ENCODE data around the gene ETDC.

The ETDC gene

DNA sequence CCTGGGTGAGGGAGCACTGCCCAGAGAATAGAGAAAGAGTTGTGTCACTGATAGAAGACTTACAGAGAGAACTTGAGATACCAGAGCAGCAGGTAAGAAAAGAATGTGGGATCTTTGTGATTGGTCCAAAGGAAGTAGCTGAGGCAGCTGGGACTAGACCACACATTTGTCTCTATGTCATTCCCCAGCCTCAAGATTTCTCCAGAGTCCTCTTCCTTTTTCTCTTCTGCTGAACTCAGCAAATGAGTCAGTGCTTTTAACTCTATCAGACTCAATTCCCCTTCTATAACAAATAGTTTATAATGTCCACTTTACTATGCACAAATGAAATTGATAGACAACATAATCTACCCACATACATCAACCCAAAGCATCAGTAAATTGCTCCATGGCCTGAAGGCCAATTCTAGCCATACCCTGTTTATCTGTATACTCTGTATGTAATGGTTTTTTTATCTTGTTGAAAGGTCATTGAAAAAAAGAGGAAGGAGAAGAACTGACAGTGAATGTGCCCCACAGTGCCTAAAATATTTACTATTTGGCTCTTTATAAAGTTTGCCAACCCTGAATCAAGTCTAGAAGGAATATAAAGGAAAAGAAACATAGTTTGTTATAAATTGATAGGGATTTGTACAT is 38.2 kb downstream of the ETDC start:
- no peak for DNase-seq

DNA sequence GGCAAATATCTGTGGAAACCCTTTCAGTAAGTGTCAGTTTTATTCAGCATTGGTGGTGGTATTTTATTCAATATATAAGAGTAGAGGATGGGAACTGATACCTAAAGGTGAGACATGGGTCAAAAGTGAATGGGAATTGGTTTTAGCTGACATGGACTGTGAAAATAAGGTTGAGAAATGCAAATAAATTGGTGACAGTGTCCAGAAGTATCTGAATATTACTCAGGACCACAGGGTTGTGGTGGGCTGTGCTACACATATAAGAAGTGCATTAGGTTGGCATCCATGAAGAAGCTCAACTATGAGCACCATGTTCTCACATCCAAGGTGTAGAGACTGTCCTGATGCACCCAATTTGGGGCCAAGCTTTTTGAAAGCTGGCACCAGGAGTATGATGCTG is 45.0 kb downstream of the ETDC start:
- no peak for DNase-seq

Measured in islet precursor cell (in vitro differentiated cells).